Measurements from ENCODE around the gene GBX1.
A peak's percentile ranks its signal among the peaks of the same experiment; 100 is the strongest.

The GBX1 gene

DNA sequence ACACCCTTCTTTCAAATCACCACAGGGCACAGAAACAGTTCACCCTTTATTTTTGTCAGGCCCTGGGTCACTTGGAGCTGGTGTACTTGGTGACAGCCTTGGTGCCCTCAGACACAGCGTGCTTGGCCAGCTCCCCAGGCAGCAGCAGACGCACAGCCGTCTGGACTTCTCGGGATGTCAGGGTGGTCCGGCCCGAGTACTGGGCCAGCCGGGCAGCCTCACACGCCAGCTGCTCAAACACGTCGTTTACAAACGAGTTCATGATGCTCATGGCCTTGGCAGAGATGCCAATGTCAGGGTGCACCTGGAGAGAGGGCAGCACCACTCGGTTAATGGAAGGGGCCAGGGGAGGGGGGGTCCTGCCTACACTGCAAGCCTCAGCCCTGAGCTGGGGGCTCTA is 40.3 kb upstream of the GBX1 start:
- Histone ChIP-seq H3K4me1 (ENCODE audit: insufficient read depth, poor library complexity, severe bottlenecking) (no peaks in the 10 kb centered on the region), H3K4me3 (ENCODE audit: severe bottlenecking) (no peak overlapping the region), H3K27me3 (ENCODE audit: insufficient read depth, poor library complexity, severe bottlenecking) (peaks cover 31% of the 10 kb centered on the region), H3K36me3 (ENCODE audit: low read depth) (no peaks in the 10 kb centered on the region), H3K27ac (ENCODE audit: poor library complexity, severe bottlenecking) (no peak overlapping the region), H3K9me3 (ENCODE audit: severe bottlenecking) (no peaks in the 10 kb centered on the region)
- TF ChIP-seq, protein P1, sequence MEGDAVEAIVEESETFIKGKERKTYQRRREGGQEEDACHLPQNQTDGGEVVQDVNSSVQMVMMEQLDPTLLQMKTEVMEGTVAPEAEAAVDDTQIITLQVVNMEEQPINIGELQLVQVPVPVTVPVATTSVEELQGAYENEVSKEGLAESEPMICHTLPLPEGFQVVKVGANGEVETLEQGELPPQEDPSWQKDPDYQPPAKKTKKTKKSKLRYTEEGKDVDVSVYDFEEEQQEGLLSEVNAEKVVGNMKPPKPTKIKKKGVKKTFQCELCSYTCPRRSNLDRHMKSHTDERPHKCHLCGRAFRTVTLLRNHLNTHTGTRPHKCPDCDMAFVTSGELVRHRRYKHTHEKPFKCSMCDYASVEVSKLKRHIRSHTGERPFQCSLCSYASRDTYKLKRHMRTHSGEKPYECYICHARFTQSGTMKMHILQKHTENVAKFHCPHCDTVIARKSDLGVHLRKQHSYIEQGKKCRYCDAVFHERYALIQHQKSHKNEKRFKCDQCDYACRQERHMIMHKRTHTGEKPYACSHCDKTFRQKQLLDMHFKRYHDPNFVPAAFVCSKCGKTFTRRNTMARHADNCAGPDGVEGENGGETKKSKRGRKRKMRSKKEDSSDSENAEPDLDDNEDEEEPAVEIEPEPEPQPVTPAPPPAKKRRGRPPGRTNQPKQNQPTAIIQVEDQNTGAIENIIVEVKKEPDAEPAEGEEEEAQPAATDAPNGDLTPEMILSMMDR (IDR thresholded peaks at IDR 0.05; ENCODE audit: poor library complexity, severe bottlenecking) = no peak
- ATAC-seq (ENCODE audit: low read depth) (no peak; the same call in 2 of the 3 replicates), DNase-seq (ENCODE audit: low spot score) (peak; percentile 50)

DNA sequence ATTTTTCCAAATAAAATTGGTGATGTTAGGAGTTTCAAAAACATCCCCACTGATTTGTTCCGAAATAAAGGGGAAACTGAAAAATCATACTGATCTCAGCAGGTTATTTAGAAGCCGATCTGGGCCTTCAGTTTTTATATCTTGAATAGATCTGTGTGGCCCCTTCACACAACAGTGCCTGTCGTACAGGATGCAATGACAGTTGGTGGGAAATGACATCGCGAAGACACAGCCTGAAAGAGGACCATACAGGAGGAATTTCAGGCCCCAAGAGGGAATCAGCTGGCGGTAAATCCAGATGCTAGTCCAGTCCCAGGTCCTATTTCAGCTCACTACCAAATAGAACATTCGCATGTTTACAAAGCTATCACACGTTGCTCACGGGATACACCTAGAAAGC is 39.8 kb upstream of the GBX1 start:
- Histone ChIP-seq H3K4me1 (ENCODE audit: insufficient read depth, poor library complexity, severe bottlenecking) (no peaks in the 10 kb centered on the region), H3K9me3 (ENCODE audit: severe bottlenecking) (no peaks in the 10 kb centered on the region), H3K36me3 (ENCODE audit: low read depth) (no peaks in the 10 kb centered on the region), H3K4me3 (ENCODE audit: severe bottlenecking) (no peak overlapping the region), H3K27me3 (ENCODE audit: insufficient read depth, poor library complexity, severe bottlenecking) (peaks cover 36% of the 10 kb centered on the region), H3K27ac (ENCODE audit: poor library complexity, severe bottlenecking) (no peak overlapping the region)
- no peak for ATAC-seq (ENCODE audit: low read depth)
- no peak for DNase-seq (ENCODE audit: low spot score)
- TF ChIP-seq, protein P1 (IDR thresholded peaks at IDR 0.05; ENCODE audit: poor library complexity, severe bottlenecking) = no peak

DNA sequence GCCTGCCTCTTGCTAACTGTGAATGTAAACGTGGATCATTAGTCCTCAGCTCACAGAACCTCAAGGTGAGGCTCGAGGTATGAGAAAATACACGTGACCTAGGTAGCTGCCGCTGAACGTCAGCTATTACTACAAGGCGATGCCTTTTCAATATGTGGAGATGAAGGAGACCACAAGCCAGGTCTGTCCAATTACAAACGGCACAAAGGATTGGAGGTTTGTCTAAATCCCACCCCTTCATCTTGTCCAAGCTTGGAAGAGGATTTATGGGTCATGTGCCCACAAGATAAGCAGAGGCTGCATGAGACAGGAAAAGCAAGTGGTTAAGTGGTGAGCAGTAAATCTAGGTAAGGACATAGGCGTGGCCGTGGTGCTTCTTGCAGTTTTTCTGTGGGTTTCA is 39.4 kb upstream of the GBX1 start:
- Histone ChIP-seq H3K4me3 (ENCODE audit: severe bottlenecking) (no peak overlapping the region), H3K9me3 (ENCODE audit: severe bottlenecking) (no peaks in the 10 kb centered on the region), H3K27ac (ENCODE audit: poor library complexity, severe bottlenecking) (no peak overlapping the region), H3K27me3 (ENCODE audit: insufficient read depth, poor library complexity, severe bottlenecking) (peaks cover 40% of the 10 kb centered on the region), H3K4me1 (ENCODE audit: insufficient read depth, poor library complexity, severe bottlenecking) (no peaks in the 10 kb centered on the region), H3K36me3 (ENCODE audit: low read depth) (no peaks in the 10 kb centered on the region)
- no peak for ATAC-seq (ENCODE audit: low read depth)
- DNase-seq (ENCODE audit: low spot score) = no peak
- TF ChIP-seq, protein P1 (IDR thresholded peaks at IDR 0.05; ENCODE audit: poor library complexity, severe bottlenecking) = no peak

DNA sequence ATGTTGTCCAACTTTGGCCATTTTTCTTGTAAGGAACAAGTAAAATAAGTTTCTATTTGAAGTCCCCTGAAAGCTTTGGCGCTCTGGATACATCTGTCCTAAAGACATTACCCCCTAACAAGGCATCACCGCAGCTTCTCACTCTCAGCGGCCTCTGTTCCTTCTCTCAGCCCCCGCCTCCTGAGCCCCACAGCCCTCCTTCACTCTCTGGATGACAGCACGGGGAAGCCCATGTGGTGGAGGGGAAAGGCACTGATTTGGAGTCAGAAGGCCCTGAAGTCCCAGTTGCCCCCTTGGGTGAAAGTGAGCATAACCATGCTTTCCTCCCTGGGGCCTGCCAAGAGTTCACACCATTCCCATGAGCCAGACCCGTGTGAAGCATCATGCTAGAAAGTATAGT is 38.2 kb upstream of the GBX1 start:
- no peak for ATAC-seq (ENCODE audit: low read depth)
- TF ChIP-seq, protein P1 (IDR thresholded peaks at IDR 0.05; ENCODE audit: poor library complexity, severe bottlenecking) = no peak
- Histone ChIP-seq H3K4me1 (ENCODE audit: insufficient read depth, poor library complexity, severe bottlenecking) (no peaks in the 10 kb centered on the region), H3K27me3 (ENCODE audit: insufficient read depth, poor library complexity, severe bottlenecking) (peaks cover 40% of the 10 kb centered on the region), H3K27ac (ENCODE audit: poor library complexity, severe bottlenecking) (no peak overlapping the region), H3K4me3 (ENCODE audit: severe bottlenecking) (no peak overlapping the region), H3K36me3 (ENCODE audit: low read depth) (no peaks in the 10 kb centered on the region), H3K9me3 (ENCODE audit: severe bottlenecking) (no peaks in the 10 kb centered on the region)
- no peak for DNase-seq (ENCODE audit: low spot score)

DNA sequence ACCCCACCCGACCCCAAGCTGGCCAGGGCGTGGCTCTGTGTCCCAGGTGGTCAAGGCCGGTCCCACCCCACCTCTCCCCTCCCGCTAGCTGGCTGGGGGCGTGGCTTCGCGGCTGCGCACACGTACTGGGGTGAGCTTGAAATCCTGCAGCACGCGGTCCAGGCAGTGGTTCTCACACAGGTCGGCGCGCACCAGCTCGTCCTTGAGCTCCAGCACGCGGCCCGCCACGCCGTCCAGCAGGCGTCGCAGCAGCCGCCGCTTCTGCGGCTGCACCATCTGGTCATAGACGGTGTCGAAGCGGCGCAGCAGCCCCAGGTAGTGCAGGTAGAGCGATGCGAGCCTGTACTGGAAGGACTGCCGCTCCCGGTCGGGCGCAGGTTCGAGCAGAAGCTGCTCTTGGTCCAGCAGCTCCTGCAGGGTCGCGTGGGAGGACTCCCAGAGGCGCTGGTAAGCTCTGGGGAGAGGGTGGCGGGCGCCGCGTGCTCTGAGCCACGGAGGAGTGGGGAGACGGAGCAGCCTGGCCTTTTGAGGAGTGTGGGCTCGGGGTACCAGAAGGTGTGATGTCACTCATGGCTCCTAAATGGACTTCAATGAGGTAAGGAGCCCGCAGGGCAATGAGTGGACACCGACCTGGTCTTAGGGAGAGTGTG is 37.0 kb upstream of the GBX1 start:
- Histone ChIP-seq H3K9me3 (ENCODE audit: severe bottlenecking) (no peaks in the 10 kb centered on the region), H3K4me1 (ENCODE audit: insufficient read depth, poor library complexity, severe bottlenecking) (no peaks in the 10 kb centered on the region), H3K36me3 (ENCODE audit: low read depth) (no peaks in the 10 kb centered on the region), H3K27me3 (ENCODE audit: insufficient read depth, poor library complexity, severe bottlenecking) (peaks cover 40% of the 10 kb centered on the region), H3K4me3 (ENCODE audit: severe bottlenecking) (no peak overlapping the region), H3K27ac (ENCODE audit: poor library complexity, severe bottlenecking) (no peak overlapping the region)
- ATAC-seq (ENCODE audit: low read depth) = peak; percentile 28; the same call in 2 of the 3 replicates
- TF ChIP-seq, protein P1 (IDR thresholded peaks at IDR 0.05; ENCODE audit: poor library complexity, severe bottlenecking) = no peak
- DNase-seq (ENCODE audit: low spot score) = no peak
